WTC11 (cell line): ENCODE measurements around the gene POPDC3.

ENCODE experiments used
- FOXP1 ChIP-seq: sonication (generic); formaldehyde crosslinking; IDR thresholded peaks from 2 replicates; pipeline ENCODE4 v1.8.0; 2022; ENCODE audit warnings: missing genetic modification reagents, mild to moderate bottlenecking, moderate library complexity, borderline replicate concordance
- JAZF1 ChIP-seq: fragments of 250-450 bp; sonication (Bioruptor Pico); IDR thresholded peaks from 2 replicates; pipeline ENCODE4 v1.9.0; 2021; ENCODE audit warnings: moderate library complexity, mild to moderate bottlenecking, inconsistent platforms
- NR3C1 ChIP-seq: sonication (generic); formaldehyde crosslinking; conservative IDR thresholded peaks from 2 replicates; pipeline ENCODE4 v1.8.1; 2023; ENCODE audit warnings: low read depth, mild to moderate bottlenecking, missing genetic modification reagents
- TF ChIP-seq, protein P1 (sequence below): fragments of 200-600 bp; IDR thresholded peaks from 2 replicates; pipeline ENCODE4 v1.8.0; 2022; ENCODE audit warnings: antibody characterized with exemption
- TF ChIP-seq, protein P2 (sequence below): sonication (generic); formaldehyde crosslinking; IDR thresholded peaks from 2 replicates; pipeline ENCODE4 v1.8.1; 2022; ENCODE audit warnings: mild to moderate bottlenecking, missing genetic modification reagents, moderate library complexity, borderline replicate concordance
- TF ChIP-seq, protein P3 (sequence below): sonication (generic); formaldehyde crosslinking; IDR thresholded peaks from 2 replicates; pipeline ENCODE4 v1.8.0; 2022; ENCODE audit warnings: mild to moderate bottlenecking, missing genetic modification reagents
- TF ChIP-seq, protein P4 (sequence below): sonication (generic); formaldehyde crosslinking; IDR thresholded peaks from 2 replicates; pipeline ENCODE4 v1.8.1; 2023; ENCODE audit warnings: mild to moderate bottlenecking, missing genetic modification reagents, moderate library complexity
- TF ChIP-seq, protein P5 (sequence below): sonication (generic); formaldehyde crosslinking; IDR thresholded peaks from 2 replicates; pipeline ENCODE4 v1.8.1; 2023; ENCODE audit warnings: mild to moderate bottlenecking, missing genetic modification reagents

DNA sequence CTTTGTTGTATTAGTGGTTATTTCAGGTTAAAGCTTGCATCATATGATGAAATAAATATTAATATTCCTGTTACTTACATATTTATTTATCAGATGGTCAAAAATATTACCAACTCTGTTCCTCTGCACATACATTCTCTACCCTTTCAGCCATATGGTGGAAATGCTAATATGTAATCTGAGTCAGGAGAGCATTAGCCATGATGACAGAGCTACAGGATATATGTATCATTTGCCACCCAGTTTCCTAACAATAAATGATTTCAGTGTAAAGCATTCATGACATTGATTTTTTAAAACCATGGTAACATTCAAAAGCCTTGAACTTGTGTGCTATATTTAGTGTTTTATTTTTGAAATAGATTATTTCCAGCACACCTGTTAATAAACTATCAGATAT is 16.6 kb downstream of the POPDC3 start:
- TF ChIP-seq, protein P1, sequence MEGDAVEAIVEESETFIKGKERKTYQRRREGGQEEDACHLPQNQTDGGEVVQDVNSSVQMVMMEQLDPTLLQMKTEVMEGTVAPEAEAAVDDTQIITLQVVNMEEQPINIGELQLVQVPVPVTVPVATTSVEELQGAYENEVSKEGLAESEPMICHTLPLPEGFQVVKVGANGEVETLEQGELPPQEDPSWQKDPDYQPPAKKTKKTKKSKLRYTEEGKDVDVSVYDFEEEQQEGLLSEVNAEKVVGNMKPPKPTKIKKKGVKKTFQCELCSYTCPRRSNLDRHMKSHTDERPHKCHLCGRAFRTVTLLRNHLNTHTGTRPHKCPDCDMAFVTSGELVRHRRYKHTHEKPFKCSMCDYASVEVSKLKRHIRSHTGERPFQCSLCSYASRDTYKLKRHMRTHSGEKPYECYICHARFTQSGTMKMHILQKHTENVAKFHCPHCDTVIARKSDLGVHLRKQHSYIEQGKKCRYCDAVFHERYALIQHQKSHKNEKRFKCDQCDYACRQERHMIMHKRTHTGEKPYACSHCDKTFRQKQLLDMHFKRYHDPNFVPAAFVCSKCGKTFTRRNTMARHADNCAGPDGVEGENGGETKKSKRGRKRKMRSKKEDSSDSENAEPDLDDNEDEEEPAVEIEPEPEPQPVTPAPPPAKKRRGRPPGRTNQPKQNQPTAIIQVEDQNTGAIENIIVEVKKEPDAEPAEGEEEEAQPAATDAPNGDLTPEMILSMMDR, result no peak
- TF ChIP-seq, protein P2, sequence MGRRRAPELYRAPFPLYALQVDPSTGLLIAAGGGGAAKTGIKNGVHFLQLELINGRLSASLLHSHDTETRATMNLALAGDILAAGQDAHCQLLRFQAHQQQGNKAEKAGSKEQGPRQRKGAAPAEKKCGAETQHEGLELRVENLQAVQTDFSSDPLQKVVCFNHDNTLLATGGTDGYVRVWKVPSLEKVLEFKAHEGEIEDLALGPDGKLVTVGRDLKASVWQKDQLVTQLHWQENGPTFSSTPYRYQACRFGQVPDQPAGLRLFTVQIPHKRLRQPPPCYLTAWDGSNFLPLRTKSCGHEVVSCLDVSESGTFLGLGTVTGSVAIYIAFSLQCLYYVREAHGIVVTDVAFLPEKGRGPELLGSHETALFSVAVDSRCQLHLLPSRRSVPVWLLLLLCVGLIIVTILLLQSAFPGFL, result no peak
- TF ChIP-seq, protein P3, sequence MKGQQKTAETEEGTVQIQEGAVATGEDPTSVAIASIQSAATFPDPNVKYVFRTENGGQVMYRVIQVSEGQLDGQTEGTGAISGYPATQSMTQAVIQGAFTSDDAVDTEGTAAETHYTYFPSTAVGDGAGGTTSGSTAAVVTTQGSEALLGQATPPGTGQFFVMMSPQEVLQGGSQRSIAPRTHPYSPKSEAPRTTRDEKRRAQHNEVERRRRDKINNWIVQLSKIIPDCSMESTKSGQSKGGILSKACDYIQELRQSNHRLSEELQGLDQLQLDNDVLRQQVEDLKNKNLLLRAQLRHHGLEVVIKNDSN (CRISPR knock-in tag), result no peak
- TF ChIP-seq, protein P4, sequence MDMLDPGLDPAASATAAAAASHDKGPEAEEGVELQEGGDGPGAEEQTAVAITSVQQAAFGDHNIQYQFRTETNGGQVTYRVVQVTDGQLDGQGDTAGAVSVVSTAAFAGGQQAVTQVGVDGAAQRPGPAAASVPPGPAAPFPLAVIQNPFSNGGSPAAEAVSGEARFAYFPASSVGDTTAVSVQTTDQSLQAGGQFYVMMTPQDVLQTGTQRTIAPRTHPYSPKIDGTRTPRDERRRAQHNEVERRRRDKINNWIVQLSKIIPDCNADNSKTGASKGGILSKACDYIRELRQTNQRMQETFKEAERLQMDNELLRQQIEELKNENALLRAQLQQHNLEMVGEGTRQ (CRISPR knock-in tag), result no peak
- no peak for TF ChIP-seq NR3C1 (CRISPR knock-in tag)
- TF ChIP-seq, protein P5, sequence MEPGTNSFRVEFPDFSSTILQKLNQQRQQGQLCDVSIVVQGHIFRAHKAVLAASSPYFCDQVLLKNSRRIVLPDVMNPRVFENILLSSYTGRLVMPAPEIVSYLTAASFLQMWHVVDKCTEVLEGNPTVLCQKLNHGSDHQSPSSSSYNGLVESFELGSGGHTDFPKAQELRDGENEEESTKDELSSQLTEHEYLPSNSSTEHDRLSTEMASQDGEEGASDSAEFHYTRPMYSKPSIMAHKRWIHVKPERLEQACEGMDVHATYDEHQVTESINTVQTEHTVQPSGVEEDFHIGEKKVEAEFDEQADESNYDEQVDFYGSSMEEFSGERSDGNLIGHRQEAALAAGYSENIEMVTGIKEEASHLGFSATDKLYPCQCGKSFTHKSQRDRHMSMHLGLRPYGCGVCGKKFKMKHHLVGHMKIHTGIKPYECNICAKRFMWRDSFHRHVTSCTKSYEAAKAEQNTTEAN (CRISPR knock-in tag), result no peak
- TF ChIP-seq FOXP1 (CRISPR knock-in tag), result no peak
- TF ChIP-seq JAZF1, result no peak
